GM23338 (cell line): ENCODE data around the gene GLCE. TPM values are rescaled to one million over a fixed set of nuclear protein-coding genes. Genes with fewer than 3 reads are reported as not detected.

ENCODE experiments used
- ATAC-seq: fragments of 200-7000 bp; cut with Tn5 transposase; 3 replicates; pipeline ENCODE4 v1.9.1; 2020
- DNase-seq: peaks from one replicate; pipeline ENCODE4 v3.0.0-alpha.2; 2015; ENCODE audit warnings: low spot score
- H2AFZ ChIP-seq: fragments of 200-600 bp; sonication (generic); 2 replicates; pipeline ENCODE4 v1.8.0; 2016; ENCODE audit warnings: antibody characterized with exemption, mild to moderate bottlenecking, moderate library complexity
- H3F3A ChIP-seq: fragments of 200-600 bp; sonication (generic); replicated peaks from 2 replicates; pipeline ENCODE4 v1.8.0; 2017; ENCODE audit warnings: antibody characterized with exemption, mixed run types, low read depth
- H3K27ac ChIP-seq: fragments of 200-600 bp; sonication (generic); 2 replicates; pipeline ENCODE4 v1.6.1; 2016; ENCODE audit warnings: low read depth
- H3K27me3 ChIP-seq: fragments of 200-600 bp; sonication (generic); 2 replicates; pipeline ENCODE4 v1.8.0; 2016; ENCODE audit warnings: mild to moderate bottlenecking, mixed run types, moderate library complexity; ENCODE audit not compliant: insufficient read depth
- H3K36me3 ChIP-seq: fragments of 200-600 bp; sonication (generic); 2 replicates; pipeline ENCODE4 v1.8.0; 2016; ENCODE audit warnings: mild to moderate bottlenecking; ENCODE audit not compliant: insufficient read depth
- H3K4me1 ChIP-seq: fragments of 200-600 bp; sonication (generic); 2 replicates; pipeline ENCODE4 v1.8.0; 2016; ENCODE audit warnings: mild to moderate bottlenecking, moderate library complexity; ENCODE audit not compliant: insufficient read depth
- H3K4me2 ChIP-seq: fragments of 200-600 bp; sonication (generic); 2 replicates; pipeline ENCODE4 v1.7.1; 2017; ENCODE audit warnings: mixed run types
- H3K4me3 ChIP-seq: fragments of 200-600 bp; sonication (generic); 2 replicates; pipeline ENCODE4 v1.6.1; 2016; ENCODE audit warnings: mixed run types
- H3K79me2 ChIP-seq: fragments of 200-600 bp; sonication (generic); replicated peaks from 2 replicates; pipeline ENCODE4 v1.8.0; 2017; ENCODE audit warnings: mild to moderate bottlenecking; ENCODE audit not compliant: insufficient read depth
- H3K9me2 ChIP-seq: fragments of 200-600 bp; sonication (generic); 2 replicates; pipeline ENCODE4 v1.8.0; 2017; ENCODE audit not compliant: insufficient read depth
- H4K20me1 ChIP-seq: fragments of 200-600 bp; sonication (generic); replicated peaks from 2 replicates; pipeline ENCODE4 v1.8.0; 2017; ENCODE audit warnings: mild to moderate bottlenecking; ENCODE audit not compliant: insufficient read depth
- H3K27ac Mint-ChIP-seq: 2 replicates; pipeline ENCODE4 v1.8.0; 2020; ENCODE audit warnings: inconsistent platforms, mild to moderate bottlenecking, moderate library complexity, mixed read lengths
- H3K27me3 Mint-ChIP-seq: 3 replicates; pipeline ENCODE4 v1.8.0; 2022; ENCODE audit warnings: low read depth, mild to moderate bottlenecking, moderate library complexity, mixed read lengths, inconsistent platforms; ENCODE audit not compliant: insufficient read depth, poor library complexity
- H3K36me3 Mint-ChIP-seq: 3 replicates; pipeline ENCODE4 v1.8.0; 2021; ENCODE audit warnings: low read depth, mild to moderate bottlenecking, inconsistent platforms, moderate library complexity, mixed read lengths
- H3K4me1 Mint-ChIP-seq: 3 replicates; pipeline ENCODE4 v1.8.0; 2020; ENCODE audit warnings: mild to moderate bottlenecking, inconsistent platforms, mixed read lengths
- H3K4me3 Mint-ChIP-seq: 3 replicates; pipeline ENCODE4 v1.8.0; 2021; ENCODE audit warnings: moderate library complexity, mild to moderate bottlenecking, inconsistent platforms, mixed read lengths
- H3K9me3 Mint-ChIP-seq: 3 replicates; pipeline ENCODE4 v1.8.0; 2020; ENCODE audit warnings: moderate library complexity, mild to moderate bottlenecking, inconsistent platforms, mixed read lengths
- CREB1 ChIP-seq: fragments of 250-450 bp; sonication (Bioruptor Pico); IDR thresholded peaks from 2 replicates; pipeline ENCODE4 v1.5.0; 2020; ENCODE audit warnings: low read depth, mild to moderate bottlenecking, moderate library complexity
- CTCF ChIP-seq, 2 experiments: fragments of 200-600 bp in 1 of 2; sonication (generic) in 1 of 2; conservative IDR thresholded peaks; 2 replicates each; pipeline versions ENCODE4 v1.5.1 to v1.6.1; 2016 to 2017; ENCODE audit warnings: antibody characterized with exemption in 2 of 2, low read depth in 2 of 2, mild to moderate bottlenecking in 2 of 2, moderate library complexity in 1 of 2
- ETS1 ChIP-seq: IDR thresholded peaks from 2 replicates; pipeline ENCODE4 v1.6.1; 2016; ENCODE audit warnings: antibody characterized with exemption
- EZH2 ChIP-seq: fragments of 200-600 bp; sonication (generic); IDR thresholded peaks from one replicate; pipeline ENCODE4 v1.8.0; 2017; ENCODE audit warnings: antibody characterized with exemption, mild to moderate bottlenecking, low read depth; ENCODE audit not compliant: unreplicated experiment
- EZH2phosphoT487 ChIP-seq: fragments of 200-600 bp; sonication (generic); IDR thresholded peaks from one replicate; pipeline ENCODE4 v1.8.1; 2018; ENCODE audit warnings: antibody characterized with exemption; ENCODE audit not compliant: unreplicated experiment
- JUNB ChIP-seq: IDR thresholded peaks from one replicate; pipeline ENCODE4 v1.6.1; 2016; ENCODE audit warnings: antibody characterized with exemption; ENCODE audit not compliant: unreplicated experiment
- NANOG ChIP-seq: IDR thresholded peaks from 2 replicates; pipeline ENCODE4 v1.6.1; 2016; ENCODE audit warnings: antibody characterized with exemption, borderline replicate concordance
- POLR2AphosphoS5 ChIP-seq: IDR thresholded peaks from 2 replicates; pipeline ENCODE4 v1.6.1; 2016; ENCODE audit warnings: antibody characterized with exemption, low read depth
- REST ChIP-seq: IDR thresholded peaks from one replicate; pipeline ENCODE4 v1.6.1; 2018; ENCODE audit warnings: antibody characterized with exemption; ENCODE audit not compliant: unreplicated experiment
- STAT1 ChIP-seq: IDR thresholded peaks from one replicate; pipeline ENCODE4 v1.6.1; 2016; ENCODE audit warnings: antibody characterized with exemption; ENCODE audit not compliant: unreplicated experiment
- ZNF114 ChIP-seq: fragments of 250-450 bp; sonication (Bioruptor Pico); IDR thresholded peaks from 2 replicates; pipeline ENCODE4 v1.5.0; 2020; ENCODE audit warnings: mild to moderate bottlenecking, moderate library complexity
- ZNF331 ChIP-seq: fragments of 250-450 bp; sonication (Bioruptor Pico); IDR thresholded peaks from 2 replicates; pipeline ENCODE4 v1.5.0; 2020; ENCODE audit warnings: low read depth, mild to moderate bottlenecking, moderate library complexity
- polyA plus RNA-seq: library from polyadenylated mRNA; unstranded; fragments of >200 nt; fragmentation: Nextera tagmentation; extraction: Ambion mirVana; gene quantifications from 2 replicates; pipeline ENCODE4 v1.2.1, GENCODE V29; 2016
- total RNA-seq: library from RNA; depleted of rRNA; stranded (reverse); fragments of >200 nt; shearing (Covaris generic); gene quantifications from 2 replicates; pipeline ENCODE4 v1.2.3, GENCODE V29; 2014

Gene GLCE
- total and polyA plus RNA-seq, 2 experiments from 2014 or later: 7.5 to 15.5 TPM

DNA sequence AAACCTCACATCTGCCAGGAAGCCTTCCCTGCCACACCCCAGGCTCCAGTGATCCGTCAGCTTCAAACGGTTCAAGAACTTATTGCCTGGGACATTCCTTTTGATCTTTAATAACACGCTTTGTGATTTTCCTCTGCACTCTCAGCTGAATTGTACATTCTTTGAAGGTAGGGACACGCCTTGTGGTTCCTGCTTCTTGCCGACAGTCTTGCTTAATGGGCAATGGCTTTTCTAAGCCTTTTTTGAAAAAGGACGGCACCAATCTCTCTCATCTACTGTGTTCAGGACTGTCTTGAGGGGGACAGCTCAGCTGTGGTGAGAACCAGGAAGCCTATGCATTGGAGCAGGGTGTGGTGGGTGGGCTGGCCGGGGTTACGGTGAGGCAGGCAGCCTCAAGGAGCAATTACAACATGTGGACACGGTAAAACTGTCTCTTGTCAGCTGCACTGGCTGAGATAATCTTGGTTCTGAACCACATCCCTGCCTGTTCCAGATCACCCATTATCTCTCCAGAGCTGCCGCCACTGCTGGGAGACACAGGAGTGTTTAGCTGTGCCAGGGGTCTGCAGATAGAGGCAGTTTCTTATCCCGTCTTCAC, 46.0 kb upstream of the GLCE start (continued):
- TF ChIP-seq REST (no peak), ETS1 (no peak), CREB1 (CRISPR knock-in tag) (no peak), ZNF114 (CRISPR knock-in tag) (no peak), CTCF (conservative IDR thresholded peaks at IDR 0.05; ENCODE audit: low read depth in 2 of 2) (no peak), ZNF331 (no peak), STAT1 (no peak), EZH2 (no peak), POLR2AphosphoS5 (no peak)

DNA sequence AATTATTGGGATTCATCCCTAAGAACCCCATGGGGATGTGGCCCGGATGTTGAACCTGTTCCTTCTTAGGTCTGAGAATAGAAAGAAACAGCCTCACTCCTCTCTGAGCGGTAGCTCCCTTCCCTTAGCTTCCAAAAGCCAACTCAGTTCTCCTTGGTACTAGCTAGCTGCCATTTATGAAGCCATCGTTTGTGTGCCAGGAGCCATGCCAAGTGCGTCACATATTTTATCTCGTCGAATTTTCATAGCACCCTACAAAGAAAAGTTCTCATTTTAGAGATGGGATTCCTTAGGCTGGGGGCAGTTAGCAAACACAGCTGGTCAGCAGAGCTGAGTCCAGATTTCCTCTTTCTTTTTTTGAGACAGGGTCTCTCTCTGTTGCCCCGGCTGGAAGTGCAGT, 45.4 kb upstream of the GLCE start:
- Histone ChIP-seq H3K79me2 (no peaks in the 10 kb centered on the region), H3K36me3 (no peaks in the 10 kb centered on the region), H3F3A (peaks cover 17% of the 10 kb centered on the region), H3K4me1 (peaks cover 48% of the 10 kb centered on the region), H3K9me2 (no peaks in the 10 kb centered on the region), H3K27ac (no peak overlapping the region), H4K20me1 (no peaks in the 10 kb centered on the region), H3K4me2 (no peak overlapping the region), H2AFZ (no peak overlapping the region), H3K27me3 (peaks cover 53% of the 10 kb centered on the region), H3K4me3 (no peak overlapping the region)
- DNase-seq: no peak
- ATAC-seq: no peak
- Mint-ChIP-seq H3K4me3 (no peak overlapping the region), H3K4me1 (peaks cover 58% of the 10 kb centered on the region), H3K27me3 (peaks cover 44% of the 10 kb centered on the region), H3K27ac (no peak overlapping the region), H3K36me3 (no peaks in the 10 kb centered on the region), H3K9me3 (no peaks in the 10 kb centered on the region; the same call in 2 of the 3 replicates)
- TF ChIP-seq JUNB: no peak
- no peak for TF ChIP-seq POLR2AphosphoS5
- TF ChIP-seq EZH2: no peak
- TF ChIP-seq STAT1: no peak
- TF ChIP-seq EZH2phosphoT487: no peak
- no peak for TF ChIP-seq CREB1 (CRISPR knock-in tag)
- TF ChIP-seq ZNF114 (CRISPR knock-in tag): no peak
- TF ChIP-seq CTCF (conservative IDR thresholded peaks at IDR 0.05; ENCODE audit: low read depth in 2 of 2): no peak
- TF ChIP-seq ETS1: no peak
- TF ChIP-seq ZNF331: no peak
- no peak for TF ChIP-seq NANOG
- no peak for TF ChIP-seq REST
